Heart left ventricle (tissue), 16 donors: ENCODE measurements around the gene OTOGL. TPM values are rescaled to one million over a fixed set of nuclear protein-coding genes. Genes with fewer than 3 reads are reported as not detected.

Experiments
- ATAC-seq, 4 donors: fragments of 200-7000 bp; cut with Tn5 transposase; one replicate each; pipeline ENCODE4 v1.9.1; 2020 to 2022; ENCODE audit warnings: moderate library complexity in 4 of 4, mild to moderate bottlenecking in 3 of 4, moderate number of reproducible peaks in 1 of 4
- DNase-seq, 5 donors: peaks; one replicate each; pipeline ENCODE4 v3.0.0-alpha.2; 2020
- H3K27ac ChIP-seq, 12 donors: fragments of 200-600 bp; sonication (generic) in 4 of 12; one replicate each; pipeline versions ENCODE4 v1.5.0 to v1.8.0; 2016 to 2022; ENCODE audit warnings: mild to moderate bottlenecking in 2 of 12
- H3K27me3 ChIP-seq, 9 donors: fragments of 200-600 bp; sonication (generic) in 2 of 9; one replicate each; pipeline versions ENCODE4 v1.5.1 to v1.8.0; 2016 to 2022; ENCODE audit warnings: mild to moderate bottlenecking in 3 of 9
- H3K36me3 ChIP-seq, 9 donors: fragments of 200-600 bp; sonication (generic) in 2 of 9; one replicate each; pipeline versions ENCODE4 v1.5.0 to v1.8.0; 2018 to 2022; ENCODE audit warnings: mild to moderate bottlenecking in 2 of 9
- H3K4me1 ChIP-seq, 12 donors: fragments of 200-600 bp; sonication (generic) in 4 of 12; one replicate each; pipeline versions ENCODE4 v1.5.0 to v1.8.0; 2016 to 2022; ENCODE audit warnings: mild to moderate bottlenecking in 3 of 12
- H3K4me3 ChIP-seq, 12 donors: fragments of 200-600 bp; sonication (generic) in 4 of 12; one replicate each; pipeline versions ENCODE4 v1.5.0 to v1.8.0; 2017 to 2022; ENCODE audit warnings: mild to moderate bottlenecking in 9 of 12, moderate library complexity in 4 of 12
- H3K9me3 ChIP-seq, 12 donors: fragments of 200-600 bp; sonication (generic) in 4 of 12; one replicate each; pipeline versions ENCODE4 v1.5.0 to v1.8.0; 2016 to 2022; ENCODE audit warnings: mild to moderate bottlenecking in 1 of 12
- POLR2A ChIP-seq, 2 donors: fragments of 450-650 bp; IDR thresholded peaks; one replicate each; pipeline ENCODE4 v1.6.1; 2017; ENCODE audit warnings: antibody characterized with exemption in 2 of 2, mild to moderate bottlenecking in 2 of 2, moderate library complexity in 2 of 2
- WGBS, 4 donors: extraction: QIAGEN DNeasy Blood & Tissue Kit in 2 of 4; methylation state at CpG; one replicate each; pipeline versions ENCODE4 v1.1.5 to v1.1.7; 2013 to 2018; 5-methylcytosine and 5-hydroxymethylcytosine counted together
- intact Hi-C, 10 donors: fragments of 100-400 bp; cut with DNase I; formaldehyde crosslinking; loops; one replicate each; pipeline versions ENCODE4 v1.11.1 to v1.14.2; 2022
- polyA plus RNA-seq, 2 donors: library from polyadenylated mRNA; stranded (reverse); fragments of 200-250 nt; gene quantifications; one replicate each; pipeline ENCODE4 v1.2.3, GENCODE V29; 2013
- total RNA-seq, 9 donors: library from RNA; depleted of rRNA in 2 of 9; stranded (reverse); fragments of >200 nt in 2 of 9; fragmentation: NEBNext Ultra II Directional in 3 of 9; extraction: Animal tissue kit (Norgen Biotek cat#: 25700) in 3 of 9; gene quantifications; one replicate each; pipeline versions ENCODE4 v1.1.0 to v1.2.4, GENCODE V29; 2016 to 2023
- TF ChIP-seq, protein P1 (sequence below), 12 donors: fragments of 200-600 bp; sonication (generic) in 4 of 12; IDR thresholded peaks; one replicate each; pipeline versions ENCODE4 v1.5.0 to v1.8.0; 2018 to 2022; ENCODE audit warnings: antibody characterized with exemption in 12 of 12, mild to moderate bottlenecking in 5 of 12
- donor health status: ischemic (EF 13 %, LVEDD 7.1; RV severe dilation, severe dysfunction).
- donor health status: healthy with polysubstance abuse.
- donor health status: DM: no; HTN: yes; CAD: no.
- donor health status: DM: no; HTN: no; CAD: no.
- donor health status: ischemic (EF 25% LVEDD 6.9; RV normal size, moderate dysfunction).
- donor health status: ischemic (EF 25% LVEDD 5.7; RV mildly dilated, moderate dysfunction).
- donor health status: healthy.
- donor health status: DM: yes; HTN: yes; CAD: no.
- donor health status: ischemic (EF 35%, LVEDD 5.7; RV mildly dilated, moderate dysfunction).
- donor health status: nonischemic (EF 11% LVEDD 7.7; RV severe dilation, severe dysfunction).
- donor health status: DM: yes; HTN: yes; CAD: no.
- donor health status: PGD.
- donor health status: ischemic (EF 29% LVEDD 5.4; RV normal size, mild dysfunction).
- donor health status: nonischemic (EF 23%, LVEDD 6.1; RV moderate dilation, normal function).

The OTOGL gene
- total and polyA plus RNA-seq, 11 donors = 0.05 to 1.3 (median 0.27) TPM

DNA sequence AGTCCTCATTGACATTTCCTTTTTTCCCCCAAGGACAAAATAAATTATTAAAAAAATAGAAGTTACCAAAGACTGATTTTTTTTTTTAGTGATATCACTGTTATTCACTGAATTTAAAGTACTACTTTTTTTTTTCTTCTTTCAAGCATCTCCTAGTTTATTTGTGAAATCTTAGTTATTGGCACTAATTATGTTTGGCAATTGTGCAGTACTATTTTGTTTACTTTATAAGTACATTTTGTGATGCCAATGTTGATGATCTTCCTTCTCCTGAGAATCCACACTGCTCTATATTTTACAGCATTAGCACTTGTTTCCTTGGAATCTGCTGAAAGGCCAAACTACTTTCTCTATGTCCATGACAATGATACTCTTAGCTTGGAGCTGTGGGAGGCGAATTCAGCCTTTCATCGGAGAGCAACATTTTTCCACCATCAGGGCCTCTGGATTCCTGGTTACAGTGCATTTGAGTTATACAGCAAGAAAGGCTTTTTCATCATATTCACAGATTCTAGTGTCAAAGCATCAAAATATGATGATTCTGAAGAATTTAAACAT lies 220.9 kb downstream of the OTOGL start:
- 68 to 80% (median 73%) methylated on average over 2 of the region's 2 CpGs for WGBS, 4 donors
- peaks cover 0 to under 1% (median 0%) of the 10 kb centered on the region in 12 donors for H3K4me1 ChIP-seq
- H3K4me3 ChIP-seq = no peak overlapping the region
- no peak for TF ChIP-seq POLR2A (IDR thresholded peaks at IDR 0.05)
- H3K9me3 ChIP-seq = no peaks in the 10 kb centered on the region
- H3K27ac ChIP-seq = no peak overlapping the region
- no peaks in the 10 kb centered on the region for H3K27me3 ChIP-seq
- H3K36me3 ChIP-seq = no peaks in the 10 kb centered on the region
- DNase-seq (no peak), ATAC-seq (no peak)
- intact Hi-C loops = no loop called here

DNA sequence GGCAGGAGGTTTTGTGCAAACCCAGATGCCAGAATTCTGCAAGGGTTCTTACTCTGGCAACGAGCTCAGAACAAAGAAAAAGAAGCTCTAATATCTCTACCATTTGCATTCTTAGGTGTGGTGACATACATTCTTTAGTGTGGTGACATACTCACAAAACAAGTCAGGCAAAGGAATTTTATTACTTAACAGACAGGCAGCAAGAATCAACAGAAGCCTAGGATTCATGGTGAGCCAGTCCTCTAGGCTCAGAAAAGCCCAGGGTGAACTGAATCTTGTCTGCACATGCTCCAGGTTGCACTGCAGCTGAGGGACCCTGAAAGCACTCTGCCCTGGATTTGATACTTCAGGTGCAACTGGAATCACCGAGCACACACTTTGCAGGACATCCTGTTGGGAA lies 222.3 kb downstream of the OTOGL start:
- intact Hi-C loops = no loop called here
- H3K36me3 ChIP-seq = no peaks in the 10 kb centered on the region
- DNase-seq (no peak), ATAC-seq (no peak)
- H3K27me3 ChIP-seq = no peaks in the 10 kb centered on the region
- no peak overlapping the region for H3K4me3 ChIP-seq
- TF ChIP-seq, protein P1, sequence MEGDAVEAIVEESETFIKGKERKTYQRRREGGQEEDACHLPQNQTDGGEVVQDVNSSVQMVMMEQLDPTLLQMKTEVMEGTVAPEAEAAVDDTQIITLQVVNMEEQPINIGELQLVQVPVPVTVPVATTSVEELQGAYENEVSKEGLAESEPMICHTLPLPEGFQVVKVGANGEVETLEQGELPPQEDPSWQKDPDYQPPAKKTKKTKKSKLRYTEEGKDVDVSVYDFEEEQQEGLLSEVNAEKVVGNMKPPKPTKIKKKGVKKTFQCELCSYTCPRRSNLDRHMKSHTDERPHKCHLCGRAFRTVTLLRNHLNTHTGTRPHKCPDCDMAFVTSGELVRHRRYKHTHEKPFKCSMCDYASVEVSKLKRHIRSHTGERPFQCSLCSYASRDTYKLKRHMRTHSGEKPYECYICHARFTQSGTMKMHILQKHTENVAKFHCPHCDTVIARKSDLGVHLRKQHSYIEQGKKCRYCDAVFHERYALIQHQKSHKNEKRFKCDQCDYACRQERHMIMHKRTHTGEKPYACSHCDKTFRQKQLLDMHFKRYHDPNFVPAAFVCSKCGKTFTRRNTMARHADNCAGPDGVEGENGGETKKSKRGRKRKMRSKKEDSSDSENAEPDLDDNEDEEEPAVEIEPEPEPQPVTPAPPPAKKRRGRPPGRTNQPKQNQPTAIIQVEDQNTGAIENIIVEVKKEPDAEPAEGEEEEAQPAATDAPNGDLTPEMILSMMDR (IDR thresholded peaks at IDR 0.05) = no peak
- TF ChIP-seq POLR2A (IDR thresholded peaks at IDR 0.05) = no peak
- peaks cover 0 to 3% (median 0%) of the 10 kb centered on the region in 12 donors for H3K4me1 ChIP-seq
- no peaks in the 10 kb centered on the region for H3K9me3 ChIP-seq
- WGBS, 4 donors = 31 to 73% (median 47%) methylated on average over 2 of the region's 2 CpGs
- H3K27ac ChIP-seq = no peak overlapping the region

DNA sequence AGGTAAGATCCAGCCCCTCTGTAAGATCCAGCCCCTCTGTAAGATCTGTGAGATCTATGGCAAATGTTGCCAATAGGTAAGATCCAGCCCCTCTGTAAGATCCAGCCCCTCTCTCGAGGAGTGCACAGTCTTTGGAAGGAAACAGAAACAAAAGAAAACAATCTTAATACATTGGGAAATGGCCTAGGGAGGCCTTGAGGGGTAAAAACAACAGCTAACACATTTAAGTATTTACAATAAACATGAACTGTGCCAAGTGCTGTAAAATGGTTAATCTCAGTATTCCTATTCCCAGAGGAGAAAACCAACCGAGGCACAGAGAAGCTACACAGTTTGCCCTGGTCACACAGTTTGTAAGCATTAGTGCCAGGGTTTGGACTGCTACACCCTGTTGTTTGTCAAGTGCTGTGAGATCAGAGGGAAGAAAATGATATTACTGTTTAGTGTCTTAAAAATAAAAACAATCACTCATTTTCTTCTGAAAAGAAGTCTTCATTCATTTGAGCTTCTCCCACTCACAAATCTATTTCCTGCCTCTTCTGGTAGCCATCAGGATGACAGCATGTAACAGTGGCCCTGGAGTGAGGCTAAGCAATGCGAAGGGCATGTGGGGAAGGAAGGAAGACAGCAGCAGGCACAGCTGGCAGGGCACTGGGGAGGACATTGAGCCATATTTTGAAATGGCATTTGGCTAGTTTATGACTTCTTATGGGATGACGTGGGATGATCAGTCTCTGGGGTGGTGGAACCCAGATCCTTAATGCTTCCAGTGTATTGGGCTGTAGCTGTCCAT lies 226.0 kb downstream of the OTOGL start:
- H3K27me3 ChIP-seq = no peaks in the 10 kb centered on the region
- H3K9me3 ChIP-seq = no peaks in the 10 kb centered on the region
- peaks cover 0 to 3% (median 0%) of the 10 kb centered on the region in 12 donors for H3K4me1 ChIP-seq
- no peak overlapping the region for H3K4me3 ChIP-seq
- no peak overlapping the region for H3K27ac ChIP-seq
- TF ChIP-seq POLR2A (IDR thresholded peaks at IDR 0.05) = no peak
- TF ChIP-seq, protein P1 (IDR thresholded peaks at IDR 0.05) = no peak
- intact Hi-C loops = no loop called here
- no peaks in the 10 kb centered on the region for H3K36me3 ChIP-seq
- WGBS, 4 donors = 46 to 57% (median 52%) methylated on average over 4 of the region's 4 CpGs
- ATAC-seq = no peak
- no peak for DNase-seq

DNA sequence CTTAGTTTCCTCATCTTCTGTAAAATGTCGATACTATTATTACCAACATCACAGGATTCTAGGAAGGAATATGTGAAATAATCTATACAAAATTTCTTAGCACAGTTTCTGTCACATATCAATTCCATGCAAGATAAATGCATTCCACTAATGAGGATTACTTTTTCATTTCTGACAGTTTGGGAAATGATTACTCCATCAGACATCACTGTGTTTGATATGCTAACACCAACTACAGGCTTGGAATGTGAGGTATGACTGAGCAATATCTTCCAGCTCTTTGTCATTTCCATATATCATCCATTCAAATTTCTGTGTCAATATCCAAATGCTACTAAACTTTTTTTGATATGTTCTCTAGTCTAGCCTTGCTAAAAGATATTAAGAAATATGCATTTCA lies 233.5 kb downstream of the OTOGL start:
- H3K27me3 ChIP-seq = no peaks in the 10 kb centered on the region
- H3K36me3 ChIP-seq = no peaks in the 10 kb centered on the region
- no peaks in the 10 kb centered on the region for H3K9me3 ChIP-seq
- no peaks in the 10 kb centered on the region for H3K4me1 ChIP-seq
- ATAC-seq (no peak), DNase-seq (no peak)
- H3K27ac ChIP-seq = no peak overlapping the region
- 88 to 97% (median 91%) methylated on average over 1 of the region's 1 CpG for WGBS, 4 donors
- H3K4me3 ChIP-seq = no peak overlapping the region
- no peak for TF ChIP-seq POLR2A (IDR thresholded peaks at IDR 0.05)
- TF ChIP-seq, protein P1 (IDR thresholded peaks at IDR 0.05) = no peak
- intact Hi-C loops = no loop called here
